HG03521 (cell line): Measurements from ENCODE around the gene PDE4B.

Experiments used
- ATAC-seq: cut with Tn5 transposase; IDR thresholded peaks from one replicate; pipeline ENCODE4 v1.9.1; 2021; ENCODE audit warnings: mild to moderate bottlenecking, moderate library complexity; ENCODE audit not compliant: unreplicated experiment

PDE4B gene

GRCh38 chr1:66275083-66275482 is 482.4 kb downstream of the PDE4B start:
- ATAC-seq: no peak

- no peak for ATAC-seq
These were observed 482.9 kb downstream of the PDE4B start for GRCh38 chr1:66275601-66276023.

GRCh38 chr1:66276218-66276617 is 483.5 kb downstream of the PDE4B start:
- ATAC-seq: peak; percentile 64

GRCh38 chr1:66278260-66279021 is 485.7 kb downstream of the PDE4B start:
- no peak for ATAC-seq

GRCh38 chr1:66281808-66282207 is 489.1 kb downstream of the PDE4B start:
- no peak for ATAC-seq

GRCh38 chr1:66282343-66282852 is 489.7 kb downstream of the PDE4B start:
- ATAC-seq: peak; percentile 88

- ATAC-seq: no peak
These were observed 490.4 kb downstream of the PDE4B start for GRCh38 chr1:66282891-66283621.

GRCh38 chr1:66283622-66284041 is 490.9 kb downstream of the PDE4B start:
- ATAC-seq: peak; percentile 44

- no peak for ATAC-seq
These were observed 492.1 kb downstream of the PDE4B start for GRCh38 chr1:66284746-66285145.

- ATAC-seq: no peak
These were observed 493.0 kb downstream of the PDE4B start for GRCh38 chr1:66285618-66286270.

GRCh38 chr1:66286307-66286706 is 493.6 kb downstream of the PDE4B start:
- ATAC-seq: no peak

- ATAC-seq: no peak
These were observed 495.4 kb downstream of the PDE4B start for GRCh38 chr1:66288048-66288447.

GRCh38 chr1:66290761-66291530 is 498.3 kb downstream of the PDE4B start:
- ATAC-seq: no peak

GRCh38 chr1:66291531-66291864 is 498.8 kb downstream of the PDE4B start:
- ATAC-seq: no peak

GRCh38 chr1:66292305-66292704 is 499.6 kb downstream of the PDE4B start:
- ATAC-seq: no peak

- ATAC-seq: no peak
These were observed 500.2 kb downstream of the PDE4B start for GRCh38 chr1:66292944-66293343.

- no peak for ATAC-seq
These were observed 502.1 kb downstream of the PDE4B start for GRCh38 chr1:66294707-66295370.

- ATAC-seq: no peak
These were observed 503.1 kb downstream of the PDE4B start for GRCh38 chr1:66295803-66296202.

- ATAC-seq: no peak
These were observed 503.7 kb downstream of the PDE4B start for GRCh38 chr1:66296370-66296769.

- ATAC-seq: no peak
These were observed 504.3 kb downstream of the PDE4B start for GRCh38 chr1:66296951-66297350.
